Neural cell (in vitro differentiated cells): ENCODE measurements around the gene MYOZ2. TPM values are rescaled to one million over a fixed set of nuclear protein-coding genes. Genes with fewer than 3 reads are reported as not detected.

Source experiments
- H2AFZ ChIP-seq: fragments of 200-600, 300-800 bp; sonication (generic), shearing (Covaris generic); 2 replicates; pipeline ENCODE4 v1.6.0; 2014; ENCODE audit warnings: low read depth, mild to moderate bottlenecking, antibody characterized with exemption, low read length, moderate library complexity
- H3F3A ChIP-seq: fragments of 200-600 bp; shearing (Covaris generic); 2 replicates; pipeline ENCODE4 v1.6.1; 2016; ENCODE audit warnings: mild to moderate bottlenecking, moderate library complexity, mixed read lengths, antibody characterized with exemption, low read length; ENCODE audit not compliant: insufficient read depth, poor library complexity, severe bottlenecking
- H3K27ac ChIP-seq: fragments of 200-600, 300-800 bp; sonication (generic), shearing (Covaris generic); 2 replicates; pipeline ENCODE4 v1.5.1; 2014; ENCODE audit warnings: mild to moderate bottlenecking, low read length, moderate library complexity
- H3K27me3 ChIP-seq: fragments of 300-800, 200-600 bp; sonication (generic), shearing (Covaris generic); 2 replicates; pipeline ENCODE4 v1.6.0; 2014; ENCODE audit warnings: mild to moderate bottlenecking, low read depth, low read length, moderate library complexity; ENCODE audit not compliant: insufficient read depth
- H3K36me3 ChIP-seq: fragments of 300-800, 200-600 bp; sonication (generic), shearing (Covaris generic); 2 replicates; pipeline ENCODE4 v1.5.1; 2014; ENCODE audit warnings: mild to moderate bottlenecking, antibody characterized with exemption, low read length, moderate library complexity; ENCODE audit not compliant: insufficient read depth
- H3K4me2 ChIP-seq: fragments of 300-800, 200-600 bp; sonication (generic), shearing (Covaris generic); 2 replicates; pipeline ENCODE4 v1.6.0; 2014; ENCODE audit warnings: mild to moderate bottlenecking, low read length
- H3K4me3 ChIP-seq: fragments of 300-800, 200-600 bp; sonication (generic), shearing (Covaris generic); 2 replicates; pipeline ENCODE4 v1.5.1; 2014; ENCODE audit warnings: mild to moderate bottlenecking, low read length, moderate library complexity
- H3K79me2 ChIP-seq: fragments of 200-600 bp; shearing (Covaris generic); replicated peaks from 2 replicates; pipeline ENCODE4 v1.6.0; 2014; ENCODE audit warnings: mild to moderate bottlenecking, low read length, moderate library complexity; ENCODE audit not compliant: insufficient read depth
- H3K9ac ChIP-seq: fragments of 300-800, 200-600 bp; sonication (generic), shearing (Covaris generic); 2 replicates; pipeline ENCODE4 v1.6.1; 2016; ENCODE audit warnings: mild to moderate bottlenecking, low read length, mixed read lengths
- H3K9me2 ChIP-seq: fragments of 200-600 bp; shearing (Covaris generic); 2 replicates; pipeline ENCODE4 v1.6.1; 2016; ENCODE audit warnings: mild to moderate bottlenecking, low read length, mixed read lengths; ENCODE audit not compliant: insufficient read depth
- H3K9me3 ChIP-seq: fragments of 200-600, 300-800 bp; sonication (generic), shearing (Covaris generic); 2 replicates; pipeline ENCODE4 v1.6.1; 2016; ENCODE audit warnings: mild to moderate bottlenecking, mixed run types, low read length, moderate library complexity, mixed read lengths
- H4K20me1 ChIP-seq: fragments of 200-600 bp; shearing (Covaris generic); 2 replicates; pipeline ENCODE4 v1.6.1; 2016; ENCODE audit warnings: mild to moderate bottlenecking, mixed run types; ENCODE audit not compliant: insufficient read depth
- EP300 ChIP-seq: fragments of 450-650 bp; conservative IDR thresholded peaks from 2 replicates; pipeline ENCODE4 v1.6.1; 2014; ENCODE audit warnings: antibody characterized with exemption, mild to moderate bottlenecking, moderate library complexity; ENCODE audit not compliant: poor library complexity, severe bottlenecking
- EZH2 ChIP-seq: fragments of 200-600, 300-800 bp; shearing (Covaris generic), sonication (generic); IDR thresholded peaks from 2 replicates; pipeline ENCODE4 v1.6.1; 2014; ENCODE audit warnings: antibody characterized with exemption, low read length, borderline replicate concordance, mild to moderate bottlenecking; ENCODE audit not compliant: insufficient read depth, poor library complexity, severe bottlenecking
- MXI1 ChIP-seq: fragments of 450-650 bp; conservative IDR thresholded peaks from 2 replicates; pipeline ENCODE4 v1.6.1; 2014; ENCODE audit warnings: antibody characterized with exemption, mild to moderate bottlenecking; ENCODE audit not compliant: poor library complexity, severe bottlenecking
- POLR2AphosphoS5 ChIP-seq: IDR thresholded peaks from 2 replicates; pipeline ENCODE4 v1.6.1; 2012
- RAD21 ChIP-seq: fragments of 450-650 bp; conservative IDR thresholded peaks from 2 replicates; pipeline ENCODE4 v1.6.1; 2014; ENCODE audit warnings: antibody characterized with exemption, mild to moderate bottlenecking, moderate library complexity
- REST ChIP-seq: IDR thresholded peaks from 2 replicates; pipeline ENCODE4 v1.6.1; 2012; ENCODE audit warnings: borderline replicate concordance
- SMC3 ChIP-seq: fragments of 450-650 bp; conservative IDR thresholded peaks from 2 replicates; pipeline ENCODE4 v1.6.1; 2014; ENCODE audit warnings: antibody characterized with exemption, mild to moderate bottlenecking, moderate library complexity; ENCODE audit not compliant: poor library complexity
- TAF1 ChIP-seq: IDR thresholded peaks from 2 replicates; pipeline ENCODE4 v1.6.1; 2012; ENCODE audit warnings: low read depth
- polyA plus RNA-seq: library from polyadenylated mRNA; depleted of rRNA; stranded (reverse); fragments of >200 nt; gene quantifications from 2 replicates; pipeline ENCODE4 v1.2.3, GENCODE V29; 2014
- TF ChIP-seq, protein P1 (sequence below): fragments of 450-650 bp; IDR thresholded peaks from 2 replicates; pipeline ENCODE4 v1.5.1; 2014; ENCODE audit warnings: antibody characterized with exemption, mild to moderate bottlenecking, moderate library complexity; ENCODE audit not compliant: poor library complexity, severe bottlenecking

The MYOZ2 gene
- polyA plus RNA-seq, 1 donor from 2014 or later = not detected

- Histone ChIP-seq H3K9me2 (no peaks in the 10 kb centered on the region), H4K20me1 (no peaks in the 10 kb centered on the region)
- no peak for TF ChIP-seq SMC3
- no peak for TF ChIP-seq POLR2AphosphoS5
- TF ChIP-seq REST = no peak
- no peak for TF ChIP-seq EZH2
- TF ChIP-seq, protein P1, sequence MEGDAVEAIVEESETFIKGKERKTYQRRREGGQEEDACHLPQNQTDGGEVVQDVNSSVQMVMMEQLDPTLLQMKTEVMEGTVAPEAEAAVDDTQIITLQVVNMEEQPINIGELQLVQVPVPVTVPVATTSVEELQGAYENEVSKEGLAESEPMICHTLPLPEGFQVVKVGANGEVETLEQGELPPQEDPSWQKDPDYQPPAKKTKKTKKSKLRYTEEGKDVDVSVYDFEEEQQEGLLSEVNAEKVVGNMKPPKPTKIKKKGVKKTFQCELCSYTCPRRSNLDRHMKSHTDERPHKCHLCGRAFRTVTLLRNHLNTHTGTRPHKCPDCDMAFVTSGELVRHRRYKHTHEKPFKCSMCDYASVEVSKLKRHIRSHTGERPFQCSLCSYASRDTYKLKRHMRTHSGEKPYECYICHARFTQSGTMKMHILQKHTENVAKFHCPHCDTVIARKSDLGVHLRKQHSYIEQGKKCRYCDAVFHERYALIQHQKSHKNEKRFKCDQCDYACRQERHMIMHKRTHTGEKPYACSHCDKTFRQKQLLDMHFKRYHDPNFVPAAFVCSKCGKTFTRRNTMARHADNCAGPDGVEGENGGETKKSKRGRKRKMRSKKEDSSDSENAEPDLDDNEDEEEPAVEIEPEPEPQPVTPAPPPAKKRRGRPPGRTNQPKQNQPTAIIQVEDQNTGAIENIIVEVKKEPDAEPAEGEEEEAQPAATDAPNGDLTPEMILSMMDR = no peak
- TF ChIP-seq RAD21 = no peak
- no peak for TF ChIP-seq MXI1
- no peak for TF ChIP-seq TAF1
- no peak for TF ChIP-seq EP300
Measured at GRCh38 chr4:119191505-119191904, 55.9 kb downstream of the MYOZ2 start.

GRCh38 chr4:119197772-119198212, 62.2 kb downstream of the MYOZ2 start:
- Histone ChIP-seq H3K9me3 (no peaks in the 10 kb centered on the region), H3K27me3 (no peaks in the 10 kb centered on the region), H3K9ac (no peak overlapping the region), H3K79me2 (no peaks in the 10 kb centered on the region), H3K9me2 (no peaks in the 10 kb centered on the region), H3K27ac (no peak overlapping the region), H4K20me1 (no peaks in the 10 kb centered on the region), H3K4me2 (no peak overlapping the region), H2AFZ (no peak overlapping the region), H3F3A (no peaks in the 10 kb centered on the region), H3K36me3 (no peaks in the 10 kb centered on the region), H3K4me3 (no peak overlapping the region)
- TF ChIP-seq EP300 (no peak), REST (no peak), TAF1 (no peak), SMC3 (no peak)

More at GRCh38 chr4:119191505-119191904, 55.9 kb downstream of the MYOZ2 start:
- H3K79me2 ChIP-seq = no peaks in the 10 kb centered on the region
- H3K27me3 ChIP-seq = no peaks in the 10 kb centered on the region
- no peaks in the 10 kb centered on the region for H3K9me3 ChIP-seq
- no peak overlapping the region for H3K4me3 ChIP-seq
- H3K27ac ChIP-seq = no peak overlapping the region
- no peak overlapping the region for H2AFZ ChIP-seq
- H3K4me2 ChIP-seq = no peak overlapping the region
- H3F3A ChIP-seq = no peaks in the 10 kb centered on the region
- H3K36me3 ChIP-seq = no peaks in the 10 kb centered on the region
- H3K9ac ChIP-seq = no peak overlapping the region
